ENCODE results near the gene GCHFR.

- no peak for TF ChIP-seq POLR2AphosphoS5 (IDR thresholded peaks at IDR 0.05; ENCODE audit: borderline replicate concordance, low read depth, low read length)
- no peak for TF ChIP-seq EZH2 (IDR thresholded peaks at IDR 0.05)
- no peak for TF ChIP-seq FOXP2 (optimal IDR thresholded peaks at IDR 0.05; ENCODE audit: control extremely low read depth, extremely low read length, insufficient read depth)
Measured at GRCh38 chr15:40812721-40813425, 49.0 kb downstream of the GCHFR start.

All from SK-N-MC (cell line).